GM19043 (cell line): ENCODE results near the gene DIO1.

ENCODE experiments used
- ATAC-seq: cut with Tn5 transposase; IDR thresholded peaks from one replicate; pipeline ENCODE4 v1.9.1; 2021; ENCODE audit warnings: low read depth; ENCODE audit not compliant: unreplicated experiment

The DIO1 gene

GRCh38 chr1:53938136-53938830 is 44.3 kb downstream of the DIO1 start:
- ATAC-seq = no peak

- ATAC-seq = no peak
Observed at GRCh38 chr1:53942127-53942957, 48.4 kb downstream of the DIO1 start.

- ATAC-seq = no peak
Observed at GRCh38 chr1:53943090-53943489, 49.1 kb downstream of the DIO1 start.

GRCh38 chr1:53943490-53944043 is 49.6 kb downstream of the DIO1 start:
- no peak for ATAC-seq

- ATAC-seq = no peak
Observed at GRCh38 chr1:53944469-53945182, 50.6 kb downstream of the DIO1 start.

GRCh38 chr1:53945183-53945432 is 51.1 kb downstream of the DIO1 start:
- ATAC-seq = no peak

- ATAC-seq = peak; percentile 66
Observed at GRCh38 chr1:53945433-53946251, 51.7 kb downstream of the DIO1 start, which contains the start of gene IFT25. TSS of gene IFT25 (minus strand) at chr1:53945699. CDS start at chr1:53940082, 5,617 bp downstream.

- peak; percentile 50 for ATAC-seq
Observed at GRCh38 chr1:53946252-53947171, 52.5 kb downstream of the DIO1 start, which contains the start of gene LRRC42. TSS of gene LRRC42 (plus strand) at chr1:53946350. CDS start at chr1:53952000, 5,650 bp downstream.

- ATAC-seq = no peak
Observed at GRCh38 chr1:53947172-53947907, 53.4 kb downstream of the DIO1 start.

- no peak for ATAC-seq
Observed at GRCh38 chr1:53948291-53948690, 54.3 kb downstream of the DIO1 start.

- no peak for ATAC-seq
Observed at GRCh38 chr1:53949023-53949990, 55.3 kb downstream of the DIO1 start.

- ATAC-seq = no peak
Observed at GRCh38 chr1:53951697-53952096, 57.7 kb downstream of the DIO1 start.

- no peak for ATAC-seq
Observed at GRCh38 chr1:53954128-53954527, 60.1 kb downstream of the DIO1 start.

GRCh38 chr1:53956308-53957168 is 62.6 kb downstream of the DIO1 start:
- no peak for ATAC-seq

GRCh38 chr1:53957194-53957818 is 63.3 kb downstream of the DIO1 start:
- no peak for ATAC-seq

GRCh38 chr1:53959664-53960250 is 65.8 kb downstream of the DIO1 start:
- no peak for ATAC-seq
